WERI-Rb-1 (cell line): ENCODE measurements around the gene MAP1LC3C.

ENCODE experiments used
- DNase-seq: peaks from one replicate; pipeline ENCODE4 v3.0.0-alpha.2; 2020
- H3K27ac ChIP-seq: fragments of 250-450 bp; sonication (Bioruptor Pico); 2 replicates; pipeline ENCODE4 v1.5.1; 2020; ENCODE audit warnings: mild to moderate bottlenecking, moderate library complexity
- H3K27me3 ChIP-seq: fragments of 250-450 bp; sonication (Bioruptor Pico); 2 replicates; pipeline ENCODE4 v1.5.1; 2021; ENCODE audit warnings: mild to moderate bottlenecking, low read depth, moderate library complexity; ENCODE audit not compliant: insufficient read depth, severe bottlenecking
- H3K36me3 ChIP-seq: fragments of 250-450 bp; sonication (Bioruptor Pico); 2 replicates; pipeline ENCODE4 v1.5.1; 2020; ENCODE audit warnings: mild to moderate bottlenecking, moderate library complexity
- H3K4me3 ChIP-seq: 2 replicates; pipeline ENCODE4 v1.5.1; 2011; ENCODE audit warnings: low read depth, mild to moderate bottlenecking, control low read depth, low read length
- H3K9me3 ChIP-seq: fragments of 250-450 bp; sonication (Bioruptor Pico); 2 replicates; pipeline ENCODE4 v1.5.1; 2021; ENCODE audit warnings: mild to moderate bottlenecking, moderate library complexity; ENCODE audit not compliant: severe bottlenecking
- CTCF ChIP-seq: IDR thresholded peaks from 2 replicates; pipeline ENCODE4 v1.5.1; 2011; ENCODE audit warnings: low read depth, mild to moderate bottlenecking, control low read depth, inconsistent platforms, low read length

MAP1LC3C gene

GRCh38 chr1:241957692-241958494, 41.0 kb downstream of the MAP1LC3C start, which contains the start of gene BECN2:
BECN2 (plus strand) TSS chr1:241957767; CDS start chr1:241957767, 0 bp downstream.
- H3K9me3 ChIP-seq: no peaks in the 10 kb centered on the region
- no peaks in the 10 kb centered on the region for H3K27me3 ChIP-seq
- no peak within 1 kb of the TSS for H3K4me3 ChIP-seq
- TF ChIP-seq CTCF: no peak
- no peaks in the 10 kb centered on the region for H3K36me3 ChIP-seq
- no peak within 1 kb of the TSS for H3K27ac ChIP-seq
- DNase-seq: no peak

GRCh38 chr1:241950390-241950789, 48.5 kb downstream of the MAP1LC3C start:
- H3K9me3 ChIP-seq: no peaks in the 10 kb centered on the region
- no peaks in the 10 kb centered on the region for H3K36me3 ChIP-seq
- no peaks in the 10 kb centered on the region for H3K27me3 ChIP-seq
- no peak overlapping the region for H3K27ac ChIP-seq
- DNase-seq: no peak
- H3K4me3 ChIP-seq: no peak overlapping the region
- no peak for TF ChIP-seq CTCF

- Histone ChIP-seq H3K9me3 (no peaks in the 10 kb centered on the region), H3K36me3 (no peaks in the 10 kb centered on the region), H3K27me3 (no peaks in the 10 kb centered on the region), H3K4me3 (no peak overlapping the region), H3K27ac (no peak overlapping the region)
- TF ChIP-seq CTCF: no peak
- no peak for DNase-seq
These were observed 51.5 kb downstream of the MAP1LC3C start for GRCh38 chr1:241947354-241947753.
